Tibial nerve (tissue), 4 donors: ENCODE measurements around the gene AHRR. TPM values are rescaled to one million over a fixed set of nuclear protein-coding genes. Genes with fewer than 3 reads are reported as not detected.
"Not testable (repeated sequence)": the region's sequence is repeated elsewhere in the genome, so short reads cannot be mapped to it uniquely, and the experiment has no call there.

ENCODE experiments used
- DNase-seq, 2 donors: peaks; one replicate each; pipeline ENCODE4 v3.0.0-alpha.2; 2019; ENCODE audit warnings: low spot score in 2 of 2
- H3K27ac ChIP-seq, 4 donors: fragments of 200-600 bp; sonication (generic) in 3 of 4; one replicate each; pipeline ENCODE4 v1.5.1; 2017 to 2019; ENCODE audit warnings: mild to moderate bottlenecking in 1 of 4
- H3K27me3 ChIP-seq, 2 donors: fragments of 200-600 bp; sonication (generic) in 1 of 2; one replicate each; pipeline versions ENCODE4 v1.5.1 to v1.6.0; 2017 to 2019
- H3K36me3 ChIP-seq, 3 donors: fragments of 200-600 bp; sonication (generic); one replicate each; pipeline ENCODE4 v1.5.1; 2018 to 2019
- H3K4me1 ChIP-seq, 4 donors: fragments of 200-600 bp; sonication (generic) in 3 of 4; one replicate each; pipeline ENCODE4 v1.5.1; 2017 to 2019
- H3K4me3 ChIP-seq, 4 donors: fragments of 200-600 bp; sonication (generic) in 3 of 4; one replicate each; pipeline ENCODE4 v1.5.1; 2017 to 2019; ENCODE audit warnings: mild to moderate bottlenecking in 1 of 4, moderate library complexity in 1 of 4
- H3K9me3 ChIP-seq, 4 donors: fragments of 200-600 bp; sonication (generic) in 3 of 4; one replicate each; pipeline ENCODE4 v1.5.1; 2017 to 2019
- CTCF ChIP-seq, 5 experiments: fragments of 200-600 bp in 3 of 5; fragments of 450-650 bp in 2 of 5; sonication (generic) in 3 of 5; IDR thresholded peaks; one replicate each; pipeline ENCODE4 v1.5.1; 2016 to 2019; ENCODE audit warnings: antibody characterized with exemption in 5 of 5, mild to moderate bottlenecking in 3 of 5, moderate library complexity in 2 of 5
- EP300 ChIP-seq, 2 donors: sonication (generic); formaldehyde crosslinking; IDR thresholded peaks; one replicate each; pipeline ENCODE4 v1.6.1; 2017; ENCODE audit warnings: antibody characterized with exemption in 2 of 2, mild to moderate bottlenecking in 1 of 2
- POLR2A ChIP-seq, 2 donors: fragments of 450-650 bp; IDR thresholded peaks; one replicate each; pipeline ENCODE4 v1.6.1; 2017; ENCODE audit warnings: antibody characterized with exemption in 2 of 2, mild to moderate bottlenecking in 2 of 2, moderate library complexity in 2 of 2
- WGBS, 2 donors: methylation state at CpG; one replicate each; pipeline ENCODE4 v1.1.5; 2018; 5-methylcytosine and 5-hydroxymethylcytosine counted together
- total RNA-seq, 4 donors: library from RNA; depleted of rRNA; stranded (reverse); fragments of >200 nt; gene quantifications; one replicate each; pipeline ENCODE4 v1.1.0, GENCODE V29; 2016

Gene AHRR
- total RNA-seq: 1 to 10 TPM in 3 of 4 donors, not detected in 1; 1.0 to 4.8 (median 1.2) TPM

GRCh38 chr5:321230-321725 lies at the start of gene AHRR:
Gene AHRR, plus strand, starts transcription at chr5:321714. Its CDS starts 22,189 bp downstream, at chr5:343903.
- Histone ChIP-seq H3K4me3 (peak within 1 kb of the TSS; percentile 26 to 50 (median 38)), H3K27ac (no peak within 1 kb of the TSS), H3K4me1 (peaks cover 0 to 31% (median 15%) of the 10 kb centered on the region in 4 donors), H3K27me3 (peaks cover 0 to 52% of the 10 kb centered on the region in 2 donors), H3K9me3 (peaks cover 0 to 2% (median 0%) of the 10 kb centered on the region in 4 donors), H3K36me3 (peaks cover 0 to 13% (median 0%) of the 10 kb centered on the region in 3 donors)
- WGBS, 2 donors: 0 to 1% methylated on average over 14 to 16 of the region's 51 CpGs
- TF ChIP-seq POLR2A (IDR thresholded peaks at IDR 0.05) (no peak), CTCF (IDR thresholded peaks at IDR 0.05) (peak in 4 of 5 experiments; percentile 46 to 71 (median 56))
- DNase-seq: no peak

GRCh38 chr5:271828-272167 lies 49.7 kb upstream of the AHRR start:
- not testable (repeated sequence) for H3K27me3 ChIP-seq, DNase-seq, H3K9me3 ChIP-seq
- H3K36me3 ChIP-seq: peaks cover 0 to 27% (median 0%) of the 10 kb centered on the region in 3 donors
- H3K4me3 ChIP-seq: peak overlapping the region; percentile 79 to 99 (median 96)
- peaks cover 0 to 33% (median 8%) of the 10 kb centered on the region in 4 donors for H3K4me1 ChIP-seq
- WGBS, 2 donors: 3% methylated on average over 19 of the region's 41 CpGs; no CpG with 5 or more reads in 1 of the 2 donors
- peak overlapping the region; percentile 58 to 93 (median 88) for H3K27ac ChIP-seq

GRCh38 chr5:273091-273490 lies 48.4 kb upstream of the AHRR start:
- 83 to 89% methylated on average over 8 to 9 of the region's 9 CpGs for WGBS, 2 donors
- H3K27ac ChIP-seq, DNase-seq, H3K4me3 ChIP-seq, H3K27me3 ChIP-seq, H3K9me3 ChIP-seq: not testable (repeated sequence)
- Histone ChIP-seq H3K36me3 (peaks cover 0 to 28% (median 0%) of the 10 kb centered on the region in 3 donors), H3K4me1 (peaks cover 0 to 33% (median 8%) of the 10 kb centered on the region in 4 donors)

- H3K9me3 ChIP-seq, DNase-seq, H3K27me3 ChIP-seq, H3K4me3 ChIP-seq, H3K27ac ChIP-seq: not testable (repeated sequence)
- Histone ChIP-seq H3K36me3 (peaks cover 0 to 28% (median 0%) of the 10 kb centered on the region in 3 donors), H3K4me1 (peaks cover 0 to 33% (median 8%) of the 10 kb centered on the region in 4 donors)
- WGBS, 2 donors: 77 to 78% methylated on average over 7 of the region's 7 CpGs
Observed at GRCh38 chr5:273491-273890, 48.0 kb upstream of the AHRR start.

DNA sequence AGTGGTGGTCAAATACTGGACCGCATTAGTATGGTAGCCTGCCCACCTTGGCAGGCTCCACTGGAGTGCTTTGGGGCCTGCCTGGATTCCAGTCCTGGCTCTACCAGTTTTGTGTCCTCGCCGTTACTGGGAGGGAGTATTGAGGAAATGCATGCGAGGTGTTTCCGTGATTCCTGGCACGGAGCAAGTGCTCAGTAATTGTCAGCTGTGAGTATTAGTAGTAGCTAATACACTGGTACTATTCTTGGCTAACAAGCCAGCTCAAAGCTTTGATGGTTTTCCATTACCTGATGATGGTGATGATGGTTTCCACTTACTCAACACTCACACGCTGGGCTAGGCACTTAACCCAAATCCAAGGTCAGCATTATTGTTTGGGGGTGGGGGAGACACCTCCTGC lies 47.2 kb upstream of the AHRR start:
- H3K4me1 ChIP-seq: peaks cover 0 to 33% (median 8%) of the 10 kb centered on the region in 4 donors
- not testable (repeated sequence) for H3K27me3 ChIP-seq, H3K4me3 ChIP-seq, H3K9me3 ChIP-seq, DNase-seq, H3K27ac ChIP-seq
- 89 to 90% methylated on average over 7 of the region's 7 CpGs for WGBS, 2 donors
- H3K36me3 ChIP-seq: peaks cover 0 to 33% (median 0%) of the 10 kb centered on the region in 3 donors

DNA sequence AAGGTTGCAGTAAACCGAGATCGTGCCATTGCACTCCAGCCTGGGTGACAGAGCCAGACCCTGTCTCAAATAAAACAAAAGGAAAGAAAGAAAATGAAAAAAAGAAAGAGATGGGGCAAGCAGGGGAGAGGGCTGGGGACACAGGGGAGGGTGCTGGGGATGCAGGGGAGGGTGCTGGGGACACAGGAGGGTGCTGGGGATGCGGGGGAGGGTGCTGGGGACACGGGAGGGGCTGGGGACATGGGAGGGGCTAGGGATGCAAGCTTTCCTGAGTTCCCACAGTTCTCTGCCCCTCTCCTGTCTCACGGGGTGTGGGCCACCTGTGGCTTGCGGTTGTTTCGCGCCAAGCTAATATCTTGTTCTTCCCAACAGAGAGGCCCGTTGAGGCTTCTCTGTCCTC lies 42.9 kb upstream of the AHRR start:
- H3K27me3 ChIP-seq: no peaks in the 10 kb centered on the region
- peaks cover 0 to 18% (median under 1%) of the 10 kb centered on the region in 4 donors for H3K4me1 ChIP-seq
- H3K4me3 ChIP-seq: no peak overlapping the region
- no peak overlapping the region for H3K27ac ChIP-seq
- 88 to 93% methylated on average over 9 of the region's 9 CpGs for WGBS, 2 donors
- peaks cover 0 to 43% (median 0%) of the 10 kb centered on the region in 3 donors for H3K36me3 ChIP-seq
- H3K9me3 ChIP-seq: no peaks in the 10 kb centered on the region
- TF ChIP-seq POLR2A (IDR thresholded peaks at IDR 0.05) (no peak), CTCF (IDR thresholded peaks at IDR 0.05) (no peak), EP300 (IDR thresholded peaks at IDR 0.05) (no peak)
- no peak for DNase-seq

GRCh38 chr5:279051-279665 lies 42.4 kb upstream of the AHRR start:
- peaks cover 0 to 43% (median 0%) of the 10 kb centered on the region in 3 donors for H3K36me3 ChIP-seq
- H3K27me3 ChIP-seq, H3K27ac ChIP-seq, H3K9me3 ChIP-seq, H3K4me3 ChIP-seq, DNase-seq: not testable (repeated sequence)
- whole genome bisulfite sequencing, 2 donors: 73 to 77% methylated on average over 12 to 14 of the region's 14 CpGs
- H3K4me1 ChIP-seq: peaks cover 0 to 13% (median 0%) of the 10 kb centered on the region in 4 donors
